Keratinocyte (primary cell): ENCODE results near the gene CIROP. TPM values are rescaled to one million over a fixed set of nuclear protein-coding genes. Genes with fewer than 3 reads are reported as not detected.

ENCODE experiments used
- DNase-seq: peaks from one replicate; pipeline ENCODE4 v3.0.0-alpha.2; 2011; ENCODE audit warnings: low read depth, missing footprints, low spot score
- FAIRE-seq: peaks from 2 replicates; lab custom pipeline; 2011; peaks lifted over from hg19 to GRCh38; lab: Jason Lieb, UNC
- H2AFZ ChIP-seq: 2 replicates; pipeline ENCODE4 v1.6.0; 2012; ENCODE audit warnings: low read length, control low read depth, inconsistent platforms; ENCODE audit not compliant: control insufficient read depth
- H3K27ac ChIP-seq: 2 replicates; pipeline ENCODE4 v1.5.1; 2011; ENCODE audit warnings: low read length; ENCODE audit not compliant: control insufficient read depth, insufficient read depth
- H3K27me3 ChIP-seq: 3 replicates; pipeline ENCODE4 v1.6.0; 2011; ENCODE audit warnings: low read length; ENCODE audit not compliant: control insufficient read depth, insufficient read depth; ENCODE audit errors: extremely low read depth
- H3K36me3 ChIP-seq, 2 experiments: 2 replicates in 1 of 2; 3 replicates in 1 of 2; pipeline ENCODE4 v1.5.1; 2011; ENCODE audit warnings: low read length in 2 of 2, mild to moderate bottlenecking in 1 of 2; ENCODE audit not compliant: control insufficient read depth in 2 of 2, insufficient read depth in 2 of 2; ENCODE audit errors: extremely low read depth in 1 of 2
- H3K4me1 ChIP-seq: 3 replicates; pipeline ENCODE4 v1.5.1; 2011; ENCODE audit warnings: low read length; ENCODE audit not compliant: control insufficient read depth, insufficient read depth; ENCODE audit errors: extremely low read depth
- H3K4me2 ChIP-seq: 3 replicates; pipeline ENCODE4 v1.6.0; 2011; ENCODE audit warnings: low read depth, low read length; ENCODE audit not compliant: control insufficient read depth, insufficient read depth; ENCODE audit errors: extremely low read depth
- H3K4me3 ChIP-seq, 3 experiments: fragments of 200-600 bp in 1 of 3; sonication (generic) in 1 of 3; 2 replicates in 2 of 3; 3 replicates in 1 of 3; pipeline ENCODE4 v1.5.1; 2011 to 2016; ENCODE audit warnings: low read length in 3 of 3, mild to moderate bottlenecking in 3 of 3, control low read depth in 2 of 3, inconsistent platforms in 1 of 3, low read depth in 1 of 3, mixed read lengths in 1 of 3, mixed run types in 1 of 3, moderate library complexity in 1 of 3; ENCODE audit not compliant: control insufficient read depth in 2 of 3, insufficient read depth in 2 of 3; ENCODE audit errors: extremely low read depth in 1 of 3
- H3K79me2 ChIP-seq: 2 replicates; pipeline ENCODE4 v1.6.0; 2012; ENCODE audit warnings: low read length; ENCODE audit not compliant: control insufficient read depth, insufficient read depth
- H3K9ac ChIP-seq: 3 replicates; pipeline ENCODE4 v1.6.0; 2011; ENCODE audit warnings: low read length; ENCODE audit not compliant: control insufficient read depth, insufficient read depth; ENCODE audit errors: extremely low read depth
- H3K9me1 ChIP-seq: 3 replicates; pipeline ENCODE4 v1.6.0; 2011; ENCODE audit warnings: low read length; ENCODE audit not compliant: control insufficient read depth, insufficient read depth; ENCODE audit errors: extremely low read depth
- H3K9me3 ChIP-seq: 2 replicates; pipeline ENCODE4 v1.5.1; 2012; ENCODE audit warnings: low read depth, low read length; ENCODE audit not compliant: control insufficient read depth
- H4K20me1 ChIP-seq: 3 replicates; pipeline ENCODE4 v1.6.0; 2011; ENCODE audit warnings: low read length; ENCODE audit not compliant: control insufficient read depth, insufficient read depth; ENCODE audit errors: extremely low read depth
- EZH2 ChIP-seq: IDR thresholded peaks from one replicate; pipeline ENCODE4 v1.6.1; 2012; ENCODE audit warnings: inconsistent platforms, mild to moderate bottlenecking, low read length, moderate library complexity
- dilution Hi-C: fragments of 300-500 bp; cut with MboI; formaldehyde crosslinking; loops from one replicate; pipeline ENCODE4 v1.7.0; 2020; ENCODE audit warnings: low sequenced_read_pairs; ENCODE audit not compliant: extremely low pct_ligation_motif_present
- polyA plus RNA-seq, 5 experiments: library from polyadenylated mRNA; depleted of rRNA in 3 of 5; stranded (reverse) in 3 of 5; stranded (forward) in 1 of 5; unstranded in 1 of 5; fragments of >200 nt; gene quantifications; 1 replicate in 1 of 5; 2 replicates in 3 of 5; 3 replicates in 1 of 5; pipeline versions ENCODE4 v1.2.1 to v1.2.3, GENCODE V29; 2011 to 2012; ENCODE audit warnings: missing spikeins in 2 of 5, low read depth in 1 of 5, low replicate concordance in 1 of 5
- TF ChIP-seq, protein P1 (sequence below), 3 experiments: IDR thresholded peaks in 1 of 3; conservative IDR thresholded peaks in 1 of 3; optimal IDR thresholded peaks in 1 of 3; 2 replicates in 2 of 3; 3 replicates in 1 of 3; pipeline versions ENCODE3 to v1.5.1; 2011; ENCODE audit warnings: low read length in 3 of 3, mild to moderate bottlenecking in 3 of 3, moderate library complexity in 2 of 3, control low read depth in 1 of 3, inconsistent platforms in 1 of 3; ENCODE audit not compliant: insufficient read depth in 2 of 3; ENCODE audit errors: extremely low read depth in 1 of 3

The CIROP gene
- polyA plus RNA-seq, 1 donor (not counting 4 experiments of a cell fraction or from before 2014, with no cell fraction given), result not detected

DNA sequence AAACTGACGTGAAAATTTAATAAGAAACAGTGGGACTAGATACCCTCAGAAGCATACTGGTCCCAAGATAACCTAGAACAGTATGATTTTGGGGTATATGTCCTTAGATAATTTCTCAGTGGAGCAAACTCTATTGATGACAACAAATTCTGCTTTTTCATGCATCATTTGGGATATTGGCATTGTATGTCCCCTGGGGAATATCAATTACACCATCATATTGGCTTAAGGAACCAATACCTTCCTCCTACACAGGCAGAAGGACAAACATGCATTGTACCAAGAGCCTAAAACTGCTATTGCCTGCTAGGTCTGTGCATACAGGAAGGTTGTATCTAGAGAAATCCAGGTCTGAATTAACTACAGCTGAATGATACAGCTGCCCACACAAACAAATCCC, 29.9 kb downstream of the CIROP start:
- Histone ChIP-seq H3K27me3 (no peaks in the 10 kb centered on the region), H3K4me2 (no peak overlapping the region), H2AFZ (no peak overlapping the region), H3K36me3 (peaks cover 16 to 48% of the 10 kb centered on the region in 2 experiments), H3K9me3 (no peaks in the 10 kb centered on the region), H3K4me3 (no peak overlapping the region), H4K20me1 (no peaks in the 10 kb centered on the region), H3K27ac (no peak overlapping the region), H3K4me1 (peaks cover 29% of the 10 kb centered on the region), H3K9ac (no peak overlapping the region), H3K79me2 (peaks cover 20% of the 10 kb centered on the region), H3K9me1 (no peaks in the 10 kb centered on the region)
- no peak for TF ChIP-seq EZH2
- TF ChIP-seq, protein P1, sequence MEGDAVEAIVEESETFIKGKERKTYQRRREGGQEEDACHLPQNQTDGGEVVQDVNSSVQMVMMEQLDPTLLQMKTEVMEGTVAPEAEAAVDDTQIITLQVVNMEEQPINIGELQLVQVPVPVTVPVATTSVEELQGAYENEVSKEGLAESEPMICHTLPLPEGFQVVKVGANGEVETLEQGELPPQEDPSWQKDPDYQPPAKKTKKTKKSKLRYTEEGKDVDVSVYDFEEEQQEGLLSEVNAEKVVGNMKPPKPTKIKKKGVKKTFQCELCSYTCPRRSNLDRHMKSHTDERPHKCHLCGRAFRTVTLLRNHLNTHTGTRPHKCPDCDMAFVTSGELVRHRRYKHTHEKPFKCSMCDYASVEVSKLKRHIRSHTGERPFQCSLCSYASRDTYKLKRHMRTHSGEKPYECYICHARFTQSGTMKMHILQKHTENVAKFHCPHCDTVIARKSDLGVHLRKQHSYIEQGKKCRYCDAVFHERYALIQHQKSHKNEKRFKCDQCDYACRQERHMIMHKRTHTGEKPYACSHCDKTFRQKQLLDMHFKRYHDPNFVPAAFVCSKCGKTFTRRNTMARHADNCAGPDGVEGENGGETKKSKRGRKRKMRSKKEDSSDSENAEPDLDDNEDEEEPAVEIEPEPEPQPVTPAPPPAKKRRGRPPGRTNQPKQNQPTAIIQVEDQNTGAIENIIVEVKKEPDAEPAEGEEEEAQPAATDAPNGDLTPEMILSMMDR (optimal IDR thresholded peaks at IDR 0.05 in 1 of 3, IDR thresholded peaks at IDR 0.05 in 1 of 3, conservative IDR thresholded peaks at IDR 0.05 in 1 of 3; ENCODE audit: extremely low read depth in 1 of 3, insufficient read depth in 2 of 3, low read length in 3 of 3), result no peak
- dilution Hi-C loops, result no loop called here
- DNase-seq, result no peak
- FAIRE-seq, result no peak

DNA sequence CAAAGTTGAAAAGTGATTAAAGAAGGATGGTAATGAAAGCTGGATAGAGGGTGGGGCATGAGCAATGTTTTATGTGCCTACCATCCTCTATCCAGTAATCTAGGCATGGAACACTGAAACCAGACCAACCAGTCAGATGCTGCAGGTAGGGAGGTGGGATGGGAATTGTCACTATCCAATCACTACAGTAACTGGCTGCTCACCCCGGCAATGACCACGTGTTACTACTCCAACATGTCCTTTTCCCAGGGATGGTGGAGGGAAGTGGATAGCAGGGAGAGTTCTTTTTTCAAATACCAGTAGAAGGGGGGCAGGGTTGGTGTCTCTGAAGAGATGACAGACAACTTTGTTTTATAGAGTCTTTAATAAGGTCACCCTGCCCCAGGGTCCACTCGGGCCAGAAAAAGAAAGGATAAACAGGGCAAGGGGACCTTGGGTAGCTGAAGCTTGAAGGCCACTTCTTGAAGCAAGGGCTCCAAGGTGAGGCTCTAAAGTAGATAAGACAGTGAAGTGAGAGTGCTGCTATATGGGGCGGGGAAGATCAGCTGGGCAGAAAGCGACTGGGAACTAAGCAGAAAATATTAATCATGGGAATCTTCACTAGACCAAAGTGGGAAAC, 32.8 kb downstream of the CIROP start:
- Histone ChIP-seq H3K36me3 (peaks cover 31 to 50% of the 10 kb centered on the region in 2 experiments), H3K9me3 (no peaks in the 10 kb centered on the region), H4K20me1 (peaks cover 12% of the 10 kb centered on the region), H3K79me2 (peaks cover 41% of the 10 kb centered on the region), H3K4me3 (peak overlapping the region in 1 of 3 experiments; percentile 83), H3K9ac (peak overlapping the region; percentile 92), H3K27me3 (no peaks in the 10 kb centered on the region), H2AFZ (no peak overlapping the region), H3K4me1 (peaks cover 23% of the 10 kb centered on the region), H3K4me2 (peak overlapping the region; percentile 93), H3K9me1 (no peaks in the 10 kb centered on the region), H3K27ac (peak overlapping the region; percentile 87)
- dilution Hi-C loops, result no loop called here
- FAIRE-seq (no peak), DNase-seq (no peak)
- TF ChIP-seq, protein P1 (optimal IDR thresholded peaks at IDR 0.05 in 1 of 3, IDR thresholded peaks at IDR 0.05 in 1 of 3, conservative IDR thresholded peaks at IDR 0.05 in 1 of 3; ENCODE audit: extremely low read depth in 1 of 3, insufficient read depth in 2 of 3, low read length in 3 of 3), result no peak
- TF ChIP-seq EZH2, result no peak
